K562 (cell line): ENCODE measurements around the gene KRI1. TPM values are rescaled to one million over a fixed set of nuclear protein-coding genes. Genes with fewer than 3 reads are reported as not detected.

Experiments used
- ATAC-seq: fragments of 200-7000 bp; cut with Tn5 transposase; 3 replicates; pipeline ENCODE4 v1.9.1; 2020; ENCODE audit warnings: moderate library complexity
- BruUV-seq: library from RNA; stranded (reverse); fragments of 400-500 nt; replicated peaks from 2 replicates; lab custom pipeline; 2021; lab: Mats Ljungman, UMichigan
- CTCF ChIA-PET: fragments of 300-600 bp; formaldehyde crosslinking; extraction: SDS; loops from one replicate; lab custom pipeline; 2021; ENCODE audit warnings: low intra/inter-chr PET ratio; lab: Yijun Ruan, JAX
- POLR2A ChIA-PET: fragments of 300-600, 350-650 bp; sonication (Branson Sonifier 250); formaldehyde crosslinking; extraction: SDS; loops from one replicate; lab custom pipeline; 2021; ENCODE audit warnings: antibody characterized with exemption, inconsistent platforms; lab: Yijun Ruan, JAX
- DNase-seq, 4 experiments: peaks; one replicate each; pipeline versions ENCODE4 v3.0.0 to v3.0.0-alpha.2; 2011 to 2018; ENCODE audit warnings: low spot score in 3 of 4, mixed read lengths in 3 of 4; ENCODE audit errors: extremely low read depth in 1 of 4
- FAIRE-seq: peaks from 2 replicates; lab custom pipeline; 2011; peaks lifted over from hg19 to GRCh38; lab: Jason Lieb, UNC
- H2AFZ ChIP-seq: 2 replicates; pipeline ENCODE4 v1.6.0; 2011; ENCODE audit warnings: low read depth, low read length, control low read depth, inconsistent platforms
- H3K27ac ChIP-seq: fragments of 200-600 bp; 3 replicates; pipeline ENCODE4 v1.8.0; 2011; ENCODE audit warnings: low read depth, mild to moderate bottlenecking, control low read depth, inconsistent platforms, low read length, moderate library complexity, mixed read lengths; ENCODE audit errors: extremely low read depth
- H3K27me3 ChIP-seq, 2 experiments: fragments of 300-600 bp in 1 of 2; 2 replicates in 1 of 2; 3 replicates in 1 of 2; pipeline versions ENCODE4 v1.6.0 to v1.8.0; 2011; ENCODE audit warnings: inconsistent platforms in 2 of 2, low read length in 2 of 2, mild to moderate bottlenecking in 1 of 2, mixed read lengths in 1 of 2, moderate library complexity in 1 of 2; ENCODE audit not compliant: control insufficient read depth in 2 of 2, insufficient read depth in 2 of 2
- H3K36me3 ChIP-seq: fragments of 300-600 bp; 3 replicates; pipeline ENCODE4 v1.8.0; 2011; ENCODE audit warnings: mild to moderate bottlenecking, low read length, inconsistent platforms; ENCODE audit not compliant: control insufficient read depth, insufficient read depth
- H3K4me1 ChIP-seq, 2 experiments: fragments of 200-600 bp in 1 of 2; replicated peaks in 1 of 2; 2 replicates in 1 of 2; 3 replicates in 1 of 2; pipeline versions ENCODE4 v1.5.1 to v1.8.0; 2011; ENCODE audit warnings: inconsistent platforms in 2 of 2, low read length in 2 of 2, mild to moderate bottlenecking in 1 of 2, mixed read lengths in 1 of 2, moderate library complexity in 1 of 2; ENCODE audit not compliant: control insufficient read depth in 2 of 2, insufficient read depth in 2 of 2
- H3K4me2 ChIP-seq: 2 replicates; pipeline ENCODE4 v1.6.1; 2011; ENCODE audit warnings: low read length, control low read depth, inconsistent platforms, mixed read lengths; ENCODE audit not compliant: insufficient read depth
- H3K4me3 ChIP-seq: fragments of 200-600 bp; sonication (generic), shearing (Covaris generic); 2 replicates; pipeline ENCODE4 v1.5.1; 2016; ENCODE audit warnings: control low read depth, inconsistent platforms
- H3K79me2 ChIP-seq: fragments of 200-600 bp; 3 replicates; pipeline ENCODE4 v1.8.0; 2011; ENCODE audit warnings: low read length, inconsistent platforms; ENCODE audit not compliant: control insufficient read depth, insufficient read depth
- H3K9ac ChIP-seq, 2 experiments: 2 replicates each; pipeline versions ENCODE4 v1.6.0 to v1.6.1; 2011; ENCODE audit warnings: low read depth in 2 of 2, low read length in 2 of 2, control low read depth in 1 of 2, inconsistent platforms in 1 of 2, mild to moderate bottlenecking in 1 of 2, mixed read lengths in 1 of 2; ENCODE audit not compliant: insufficient read depth in 1 of 2
- H3K9me1 ChIP-seq: one replicate; pipeline ENCODE4 v1.6.0; 2011; ENCODE audit warnings: inconsistent platforms, mild to moderate bottlenecking, low read length, moderate library complexity; ENCODE audit not compliant: control insufficient read depth, insufficient read depth
- H3K9me3 ChIP-seq: replicated peaks from 2 replicates; pipeline ENCODE4 v1.5.1; 2011; ENCODE audit warnings: low read depth, low read length, inconsistent platforms; ENCODE audit not compliant: control insufficient read depth, insufficient read depth
- H4K20me1 ChIP-seq: replicated peaks from 2 replicates; pipeline ENCODE4 v1.6.1; 2011; ENCODE audit warnings: low read length, inconsistent platforms, mixed read lengths; ENCODE audit not compliant: control insufficient read depth, insufficient read depth
- ARID4B ChIP-seq: sonication (generic); formaldehyde crosslinking; IDR thresholded peaks from 2 replicates; pipeline ENCODE4 v1.8.0; 2022; ENCODE audit warnings: mild to moderate bottlenecking, missing genetic modification reagents
- BHLHE40 ChIP-seq: IDR thresholded peaks from 2 replicates; pipeline ENCODE4 v1.6.1; 2011; ENCODE audit warnings: low read length, improper control_type of control experiment
- DPF2 ChIP-seq: fragments of 450-650 bp; IDR thresholded peaks from 2 replicates; pipeline ENCODE4 v1.6.1; 2016
- HDGF ChIP-seq: fragments of 450-650 bp; IDR thresholded peaks from 2 replicates; pipeline ENCODE4 v1.6.1; 2016
- HINFP ChIP-seq: fragments of 450-650 bp; conservative IDR thresholded peaks from 2 replicates; pipeline ENCODE4 v1.6.1; 2016; ENCODE audit warnings: missing genetic modification characterization, low read depth, mild to moderate bottlenecking, control low read depth, missing compliant biosample characterization
- LEF1 ChIP-seq: fragments of 450-650 bp; IDR thresholded peaks from 2 replicates; pipeline ENCODE4 v1.6.1; 2016; ENCODE audit warnings: mild to moderate bottlenecking
- ZNF740 ChIP-seq, 3 experiments: fragments of 200-800 bp in 1 of 3; sonication (Bioruptor generic) in 1 of 3; sonication (generic) in 1 of 3; formaldehyde crosslinking in 1 of 3; IDR thresholded peaks; 2 replicates each; pipeline versions ENCODE4 v1.6.1 to v1.8.0; 2016 to 2022; ENCODE audit warnings: mild to moderate bottlenecking in 2 of 3, missing compliant biosample characterization in 2 of 3, missing genetic modification characterization in 2 of 3, missing genetic modification reagents in 1 of 3
- whole genome bisulfite sequencing: fragments of 100-300 bp; shearing (Covaris generic); methylation state at CpG from one replicate; pipeline ENCODE4 v1.1.6; 2016; ENCODE audit warnings: low coverage, mixed read lengths; ENCODE audit not compliant: insufficient coverage; ENCODE audit errors: missing lambda C conversion rate; 5-methylcytosine and 5-hydroxymethylcytosine counted together
- in situ Hi-C: fragments of 300-500 bp; cut with MboI; formaldehyde crosslinking; loops from 4 replicates; pipeline ENCODE4 v1.15.0; 2018; ENCODE audit warnings: inconsistent platforms, mixed read lengths
- intact Hi-C: fragments of 100-400 bp; cut with micrococcal nuclease; formaldehyde crosslinking; loops from 2 replicates; pipeline ENCODE4 v1.14.2; 2022
- polyA plus RNA-seq, 8 experiments: library from polyadenylated mRNA; depleted of rRNA in 4 of 8; stranded (reverse) in 5 of 8; unstranded in 3 of 8; fragments of >200 nt; fragmentation: Nextera tagmentation in 2 of 8; fragmentation: Illumina TruSeq in 1 of 8; extraction: Ambion mirVana in 2 of 8; extraction: Trizol in 1 of 8; gene quantifications; 2 replicates each; pipeline versions ENCODE4 v1.2.1 to v1.2.3, GENCODE V29; 2011 to 2014; ENCODE audit warnings: inconsistent platforms in 1 of 8, missing spikeins in 1 of 8
- total RNA-seq, 7 experiments: library from RNA; depleted of rRNA in 6 of 7; stranded (reverse); fragments of >200 nt in 6 of 7; fragmentation: Illumina TruSeq in 2 of 7; extraction: Trizol in 2 of 7; gene quantifications; 2 replicates each; pipeline versions ENCODE4 v1.2.1 to v1.2.3, GENCODE V29; 2011 to 2021; ENCODE audit warnings: low replicate concordance in 1 of 7
- TF ChIP-seq, protein P1 (sequence below): fragments of 250-450 bp; sonication (Bioruptor Pico); IDR thresholded peaks from 2 replicates; pipeline ENCODE4 v1.8.0; 2022; ENCODE audit warnings: moderate library complexity, mild to moderate bottlenecking, inconsistent platforms
- TF ChIP-seq, protein P2 (sequence below): fragments of 450-650 bp; IDR thresholded peaks from 2 replicates; pipeline ENCODE4 v1.6.1; 2016; ENCODE audit warnings: missing biosample characterization, missing genetic modification characterization

The KRI1 gene
- total and polyA plus RNA-seq, 9 of the 15 experiments (the other 6 are each of a cell fraction or from before 2014, with no cell fraction given), result 1.1 to 50.7 (median 24.7) TPM

- Histone ChIP-seq H2AFZ (peak overlapping the region; percentile 74), H3K79me2 (peaks cover 28% of the 10 kb centered on the region), H4K20me1 (no peaks in the 10 kb centered on the region), H3K9me3 (no peaks in the 10 kb centered on the region), H3K4me3 (peak overlapping the region; percentile 79), H3K27ac (peak overlapping the region; percentile 62; the same call in 1 of the 3 replicates), H3K36me3 (peaks cover 10% of the 10 kb centered on the region; the same call in 2 of the 3 replicates), H3K4me2 (peak overlapping the region; percentile 94), H3K9ac (peak overlapping the region; percentile 33 to 86; a peak in 3 of 4 replicates), H3K9me1 (no peaks in the 10 kb centered on the region), H3K27me3 (no peaks in the 10 kb centered on the region), H3K4me1 (peaks cover 31 to 53% of the 10 kb centered on the region in 2 experiments)
- ChIA-PET POLR2A (interaction anchor here (0.6 to 1.1 kb wide), 6 partner anchors 14 to 528 kb away, joined by 3 to 4 read pairs (median 4); no protein-coding TSS in a partner anchor), CTCF (no interaction called here)
- FAIRE-seq (no peak), ATAC-seq (no peak; the same call in 1 of the 3 replicates), DNase-seq (peak in 1 of 4 experiments; percentile 66)
- intact Hi-C loops, result loop anchor here (5.0 kb wide), 2 partner anchors 84 to 91 kb away; partner anchors contain the start of gene ILF3
- BruUV-seq, result no TSS peak
- in situ Hi-C loops, result no loop called here
- WGBS, result 1% methylated on average over 36 of the region's 58 CpGs
- TF ChIP-seq, protein P1, sequence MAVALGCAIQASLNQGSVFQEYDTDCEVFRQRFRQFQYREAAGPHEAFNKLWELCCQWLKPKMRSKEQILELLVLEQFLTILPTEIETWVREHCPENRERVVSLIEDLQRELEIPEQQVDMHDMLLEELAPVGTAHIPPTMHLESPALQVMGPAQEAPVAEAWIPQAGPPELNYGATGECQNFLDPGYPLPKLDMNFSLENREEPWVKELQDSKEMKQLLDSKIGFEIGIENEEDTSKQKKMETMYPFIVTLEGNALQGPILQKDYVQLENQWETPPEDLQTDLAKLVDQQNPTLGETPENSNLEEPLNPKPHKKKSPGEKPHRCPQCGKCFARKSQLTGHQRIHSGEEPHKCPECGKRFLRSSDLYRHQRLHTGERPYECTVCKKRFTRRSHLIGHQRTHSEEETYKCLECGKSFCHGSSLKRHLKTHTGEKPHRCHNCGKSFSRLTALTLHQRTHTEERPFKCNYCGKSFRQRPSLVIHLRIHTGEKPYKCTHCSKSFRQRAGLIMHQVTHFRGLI (CRISPR knock-in tag), result no peak
- TF ChIP-seq ZNF740 (CRISPR knock-in tag; IDR thresholded peaks at IDR 0.05) (no peak), ZNF740 (tag; IDR thresholded peaks at IDR 0.05) (no peak), BHLHE40 (peak; percentile 68), HDGF (no peak), HINFP (tag) (no peak), DPF2 (no peak), LEF1 (no peak), ARID4B (CRISPR knock-in tag) (peak; percentile 49)
- TF ChIP-seq, protein P2, sequence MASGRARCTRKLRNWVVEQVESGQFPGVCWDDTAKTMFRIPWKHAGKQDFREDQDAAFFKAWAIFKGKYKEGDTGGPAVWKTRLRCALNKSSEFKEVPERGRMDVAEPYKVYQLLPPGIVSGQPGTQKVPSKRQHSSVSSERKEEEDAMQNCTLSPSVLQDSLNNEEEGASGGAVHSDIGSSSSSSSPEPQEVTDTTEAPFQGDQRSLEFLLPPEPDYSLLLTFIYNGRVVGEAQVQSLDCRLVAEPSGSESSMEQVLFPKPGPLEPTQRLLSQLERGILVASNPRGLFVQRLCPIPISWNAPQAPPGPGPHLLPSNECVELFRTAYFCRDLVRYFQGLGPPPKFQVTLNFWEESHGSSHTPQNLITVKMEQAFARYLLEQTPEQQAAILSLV (tag), result no peak
These were observed 2.4 kb upstream of the KRI1 start for GRCh38 chr19:10568062-10568825.
